CD8-positive, alpha-beta memory T cell (primary cell): ENCODE measurements around the gene CTNND2. TPM values are rescaled to one million over a fixed set of nuclear protein-coding genes. Genes with fewer than 3 reads are reported as not detected.

Experiments
- CTCF ChIA-PET: fragments of 350-600 bp; sonication (Branson Sonifier 250); formaldehyde crosslinking; loops from one replicate; lab custom pipeline; 2021; ENCODE audit warnings: antibody characterized with exemption; lab: Charles Lee
- POLR2A ChIA-PET: fragments of 350-600 bp; sonication (Branson Sonifier 250); formaldehyde crosslinking; loops from one replicate; lab custom pipeline; 2021; ENCODE audit warnings: antibody characterized with exemption; lab: Charles Lee
- DNase-seq, 5 donors: peaks; one replicate each; pipeline versions ENCODE4 v3.0.0 to v3.0.0-alpha.2; 2020 to 2022; ENCODE audit warnings: mixed read lengths in 1 of 5
- H3K27ac ChIP-seq: one replicate; pipeline ENCODE4 v1.7.0; 2013; ENCODE audit warnings: low read depth, mild to moderate bottlenecking, low read length, moderate library complexity
- H3K27me3 ChIP-seq: 2 replicates; pipeline ENCODE4 v1.7.0; 2013; ENCODE audit warnings: low read length, mild to moderate bottlenecking; ENCODE audit not compliant: insufficient read depth, poor library complexity, severe bottlenecking
- H3K36me3 ChIP-seq: 2 replicates; pipeline ENCODE4 v1.7.0; 2013; ENCODE audit warnings: mild to moderate bottlenecking, low read length, moderate library complexity; ENCODE audit not compliant: insufficient read depth
- H3K4me1 ChIP-seq: 2 replicates; pipeline ENCODE4 v1.7.0; 2013; ENCODE audit warnings: mild to moderate bottlenecking, low read length, moderate library complexity; ENCODE audit not compliant: insufficient read depth
- H3K4me3 ChIP-seq: 2 replicates; pipeline ENCODE4 v1.7.0; 2013; ENCODE audit warnings: mild to moderate bottlenecking, low read length
- H3K9me3 ChIP-seq: 2 replicates; pipeline ENCODE4 v1.7.0; 2013; ENCODE audit warnings: mild to moderate bottlenecking, low read length
- H3K27ac Mint-ChIP-seq, 8 donors: one replicate each; pipeline ENCODE4 v1.8.0; 2020 to 2021; ENCODE audit warnings: mixed read lengths in 8 of 8, mild to moderate bottlenecking in 6 of 8, inconsistent platforms in 3 of 8, moderate library complexity in 3 of 8
- H3K27me3 Mint-ChIP-seq, 2 donors: one replicate each; pipeline ENCODE4 v1.8.0; 2020 to 2021; ENCODE audit warnings: mixed read lengths in 2 of 2, mild to moderate bottlenecking in 1 of 2, moderate library complexity in 1 of 2
- H3K36me3 Mint-ChIP-seq, 3 donors: one replicate each; pipeline ENCODE4 v1.8.0; 2020 to 2021; ENCODE audit warnings: mixed read lengths in 3 of 3, inconsistent platforms in 1 of 3, mild to moderate bottlenecking in 1 of 3
- H3K4me1 Mint-ChIP-seq, 3 donors: one replicate each; pipeline ENCODE4 v1.8.0; 2020 to 2021; ENCODE audit warnings: mixed read lengths in 3 of 3, inconsistent platforms in 1 of 3, mild to moderate bottlenecking in 1 of 3
- H3K4me3 Mint-ChIP-seq, 7 donors: one replicate each; pipeline ENCODE4 v1.8.0; 2020 to 2021; ENCODE audit warnings: mixed read lengths in 7 of 7, mild to moderate bottlenecking in 6 of 7, moderate library complexity in 4 of 7, inconsistent platforms in 2 of 7
- H3K9me3 Mint-ChIP-seq, 5 donors: one replicate each; pipeline ENCODE4 v1.8.0; 2020 to 2022; ENCODE audit warnings: mixed read lengths in 5 of 5, mild to moderate bottlenecking in 3 of 5, moderate library complexity in 2 of 5, inconsistent platforms in 1 of 5
- polyA plus RNA-seq: library from polyadenylated mRNA; unstranded; fragments of 300-500 nt; fragmentation: Illumina TruSeq; gene quantifications from one replicate; pipeline ENCODE4 v1.2.3, GENCODE V29; 2021
- total RNA-seq, 2 experiments: library from RNA; stranded (reverse); gene quantifications; one replicate each; pipeline ENCODE4 v1.2.3, GENCODE V29; 2021

CTNND2 gene
- total and polyA plus RNA-seq, 3 experiments from 2014 or later: not detected

- Mint-ChIP-seq H3K27ac (no peak overlapping the region), H3K4me3 (no peak overlapping the region)
- H3K27ac ChIP-seq: no peak overlapping the region
These were observed 615.0 kb downstream of the CTNND2 start for GRCh38 chr5:11289208-11289607.

GRCh38 chr5:11281842-11282241 lies 622.4 kb downstream of the CTNND2 start:
- H3K9me3 Mint-ChIP-seq: peaks cover 0 to 8% (median 3%) of the 10 kb centered on the region in 5 donors
- POLR2A ChIA-PET: no interaction called here
- Histone ChIP-seq H3K9me3 (no peaks in the 10 kb centered on the region), H3K27ac (no peak overlapping the region), H3K4me3 (no peak overlapping the region), H3K36me3 (no peaks in the 10 kb centered on the region), H3K4me1 (no peaks in the 10 kb centered on the region), H3K27me3 (no peaks in the 10 kb centered on the region)
- no peak overlapping the region for H3K27ac Mint-ChIP-seq
- CTCF ChIA-PET: no interaction called here
- no peaks in the 10 kb centered on the region for H3K4me1 Mint-ChIP-seq
- no peak overlapping the region for H3K4me3 Mint-ChIP-seq
- H3K36me3 Mint-ChIP-seq: peaks cover 0 to 16% (median 0%) of the 10 kb centered on the region in 3 donors
- no peaks in the 10 kb centered on the region for H3K27me3 Mint-ChIP-seq
- no peak for DNase-seq

More at GRCh38 chr5:11289208-11289607, 615.0 kb downstream of the CTNND2 start:
- H3K9me3 ChIP-seq: no peaks in the 10 kb centered on the region
- H3K36me3 Mint-ChIP-seq: peaks cover 0 to 10% (median 0%) of the 10 kb centered on the region in 3 donors
- no peaks in the 10 kb centered on the region for H3K4me1 ChIP-seq
- H3K27me3 ChIP-seq: no peaks in the 10 kb centered on the region
- ChIA-PET CTCF (no interaction called here), POLR2A (no interaction called here)
- H3K4me1 Mint-ChIP-seq: no peaks in the 10 kb centered on the region
- peaks cover 0 to 5% (median 0%) of the 10 kb centered on the region in 5 donors for H3K9me3 Mint-ChIP-seq
- H3K27me3 Mint-ChIP-seq: no peaks in the 10 kb centered on the region
- no peaks in the 10 kb centered on the region for H3K36me3 ChIP-seq
- H3K4me3 ChIP-seq: no peak overlapping the region
- DNase-seq: no peak

GRCh38 chr5:11277323-11277722 lies 626.9 kb downstream of the CTNND2 start:
- Mint-ChIP-seq H3K36me3 (peaks cover 0 to 6% (median 0%) of the 10 kb centered on the region in 3 donors), H3K27ac (no peak overlapping the region), H3K4me1 (no peaks in the 10 kb centered on the region), H3K27me3 (no peaks in the 10 kb centered on the region), H3K9me3 (peaks cover 0 to 5% (median 0%) of the 10 kb centered on the region in 5 donors), H3K4me3 (no peak overlapping the region)
- Histone ChIP-seq H3K36me3 (no peaks in the 10 kb centered on the region), H3K27me3 (no peaks in the 10 kb centered on the region), H3K27ac (no peak overlapping the region), H3K4me3 (no peak overlapping the region), H3K4me1 (no peaks in the 10 kb centered on the region), H3K9me3 (no peaks in the 10 kb centered on the region)
- POLR2A ChIA-PET: no interaction called here
- CTCF ChIA-PET: no interaction called here
- no peak for DNase-seq

GRCh38 chr5:11273180-11273903 lies 630.9 kb downstream of the CTNND2 start:
- no peak overlapping the region for H3K27ac ChIP-seq
- DNase-seq: no peak
- no peaks in the 10 kb centered on the region for H3K27me3 ChIP-seq
- H3K9me3 ChIP-seq: no peaks in the 10 kb centered on the region
- H3K27me3 Mint-ChIP-seq: peaks cover 0 to 2% of the 10 kb centered on the region in 2 donors
- no peaks in the 10 kb centered on the region for H3K4me1 Mint-ChIP-seq
- H3K4me1 ChIP-seq: no peaks in the 10 kb centered on the region
- CTCF ChIA-PET: no interaction called here
- H3K36me3 Mint-ChIP-seq: no peaks in the 10 kb centered on the region
- POLR2A ChIA-PET: no interaction called here
- H3K4me3 ChIP-seq: no peak overlapping the region
- peaks cover 0 to 2% (median 1%) of the 10 kb centered on the region in 5 donors for H3K9me3 Mint-ChIP-seq
- no peak overlapping the region for H3K27ac Mint-ChIP-seq
- H3K36me3 ChIP-seq: no peaks in the 10 kb centered on the region
- no peak overlapping the region for H3K4me3 Mint-ChIP-seq

GRCh38 chr5:11269515-11269914 lies 634.7 kb downstream of the CTNND2 start:
- H3K27ac ChIP-seq: no peak overlapping the region
- no peaks in the 10 kb centered on the region for H3K4me1 ChIP-seq
- POLR2A ChIA-PET: no interaction called here
- CTCF ChIA-PET: no interaction called here
- no peaks in the 10 kb centered on the region for H3K27me3 ChIP-seq
- Mint-ChIP-seq H3K4me1 (no peaks in the 10 kb centered on the region), H3K36me3 (no peaks in the 10 kb centered on the region), H3K27me3 (peaks cover 0 to 2% of the 10 kb centered on the region in 2 donors), H3K27ac (no peak overlapping the region), H3K9me3 (peaks cover 0 to 1% (median 0%) of the 10 kb centered on the region in 5 donors), H3K4me3 (no peak overlapping the region)
- no peaks in the 10 kb centered on the region for H3K9me3 ChIP-seq
- H3K4me3 ChIP-seq: no peak overlapping the region
- H3K36me3 ChIP-seq: no peaks in the 10 kb centered on the region
- no peak for DNase-seq

GRCh38 chr5:11268891-11269290 lies 635.4 kb downstream of the CTNND2 start:
- ChIA-PET POLR2A (no interaction called here), CTCF (no interaction called here)
- no peak overlapping the region for H3K27ac ChIP-seq
- no peaks in the 10 kb centered on the region for H3K36me3 Mint-ChIP-seq
- peaks cover 0 to 2% of the 10 kb centered on the region in 2 donors for H3K27me3 Mint-ChIP-seq
- no peak overlapping the region for H3K4me3 Mint-ChIP-seq
- H3K9me3 Mint-ChIP-seq: peaks cover 0 to 1% (median 0%) of the 10 kb centered on the region in 5 donors
- no peaks in the 10 kb centered on the region for H3K4me1 Mint-ChIP-seq
- no peaks in the 10 kb centered on the region for H3K36me3 ChIP-seq
- H3K4me3 ChIP-seq: no peak overlapping the region
- no peaks in the 10 kb centered on the region for H3K27me3 ChIP-seq
- no peaks in the 10 kb centered on the region for H3K4me1 ChIP-seq
- no peaks in the 10 kb centered on the region for H3K9me3 ChIP-seq
- no peak overlapping the region for H3K27ac Mint-ChIP-seq
- DNase-seq: no peak

GRCh38 chr5:11266331-11266730 lies 637.9 kb downstream of the CTNND2 start:
- H3K27ac ChIP-seq: no peak overlapping the region
- H3K27me3 ChIP-seq: no peaks in the 10 kb centered on the region
- H3K36me3 ChIP-seq: no peaks in the 10 kb centered on the region
- no peak overlapping the region for H3K4me3 Mint-ChIP-seq
- no peaks in the 10 kb centered on the region for H3K36me3 Mint-ChIP-seq
- no peak overlapping the region for H3K27ac Mint-ChIP-seq
- no peak for DNase-seq
- no peak overlapping the region for H3K4me3 ChIP-seq
- H3K27me3 Mint-ChIP-seq: no peaks in the 10 kb centered on the region
- H3K4me1 ChIP-seq: no peaks in the 10 kb centered on the region
- CTCF ChIA-PET: no interaction called here
- H3K9me3 ChIP-seq: no peaks in the 10 kb centered on the region
- H3K9me3 Mint-ChIP-seq: peaks cover 0 to 4% (median 0%) of the 10 kb centered on the region in 5 donors
- no peaks in the 10 kb centered on the region for H3K4me1 Mint-ChIP-seq
- POLR2A ChIA-PET: no interaction called here

GRCh38 chr5:11261241-11261640 lies 643.0 kb downstream of the CTNND2 start:
- Mint-ChIP-seq H3K27ac (no peak overlapping the region), H3K36me3 (no peaks in the 10 kb centered on the region), H3K27me3 (no peaks in the 10 kb centered on the region), H3K4me3 (no peak overlapping the region), H3K4me1 (no peaks in the 10 kb centered on the region), H3K9me3 (peaks cover 0 to 4% (median 0%) of the 10 kb centered on the region in 5 donors)
- no peaks in the 10 kb centered on the region for H3K9me3 ChIP-seq
- H3K36me3 ChIP-seq: no peaks in the 10 kb centered on the region
- no peak overlapping the region for H3K27ac ChIP-seq
- H3K4me3 ChIP-seq: no peak overlapping the region
- ChIA-PET CTCF (no interaction called here), POLR2A (no interaction called here)
- no peaks in the 10 kb centered on the region for H3K4me1 ChIP-seq
- no peak for DNase-seq
- no peaks in the 10 kb centered on the region for H3K27me3 ChIP-seq
